Sigmoid colon (tissue), 7 donors: ENCODE data around the gene DENND5B. TPM values are rescaled to one million over a fixed set of nuclear protein-coding genes. Genes with fewer than 3 reads are reported as not detected.

ENCODE experiments used
- DNase-seq: peaks from one replicate; pipeline ENCODE4 v3.0.0-alpha.2; 2019
- H3K27ac ChIP-seq, 4 donors: fragments of 200-600 bp; sonication (generic); one replicate each; pipeline ENCODE4 v1.5.1; 2016 to 2019; ENCODE audit warnings: mild to moderate bottlenecking in 1 of 4
- H3K27me3 ChIP-seq, 3 donors: fragments of 200-600 bp; sonication (generic); one replicate each; pipeline ENCODE4 v1.5.1; 2019; ENCODE audit warnings: mild to moderate bottlenecking in 1 of 3
- H3K36me3 ChIP-seq, 4 donors: fragments of 200-600 bp; sonication (generic); one replicate each; pipeline ENCODE4 v1.5.1; 2016 to 2019
- H3K4me1 ChIP-seq, 4 donors: fragments of 200-600 bp; sonication (generic); one replicate each; pipeline ENCODE4 v1.5.1; 2017 to 2019
- H3K4me3 ChIP-seq, 4 donors: fragments of 200-600 bp; sonication (generic); one replicate each; pipeline ENCODE4 v1.5.1; 2017 to 2019; ENCODE audit warnings: mild to moderate bottlenecking in 2 of 4, moderate library complexity in 1 of 4
- H3K9me3 ChIP-seq, 4 donors: fragments of 200-600 bp in 3 of 4; sonication (generic) in 3 of 4; one replicate each; pipeline versions ENCODE4 v1.5.1 to v1.6.1; 2013 to 2019
- CTCF ChIP-seq, 4 experiments: fragments of 450-650 bp in 3 of 4; fragments of 200-600 bp in 1 of 4; IDR thresholded peaks; one replicate each; pipeline ENCODE4 v1.5.1; 2016 to 2019; ENCODE audit warnings: antibody characterized with exemption in 4 of 4, mild to moderate bottlenecking in 3 of 4, moderate library complexity in 2 of 4
- EP300 ChIP-seq, 4 donors: sonication (generic); formaldehyde crosslinking; IDR thresholded peaks; one replicate each; pipeline ENCODE4 v1.6.1; 2017; ENCODE audit warnings: antibody characterized with exemption in 4 of 4
- POLR2A ChIP-seq, 2 donors: fragments of 450-650 bp; IDR thresholded peaks; one replicate each; pipeline ENCODE4 v1.6.1; 2016; ENCODE audit warnings: antibody characterized with exemption in 2 of 2, mild to moderate bottlenecking in 2 of 2, moderate library complexity in 2 of 2
- POLR2AphosphoS5 ChIP-seq, 4 donors: sonication (generic); formaldehyde crosslinking; IDR thresholded peaks; one replicate each; pipeline ENCODE4 v1.6.1; 2017; ENCODE audit warnings: antibody characterized with exemption in 4 of 4
- WGBS, 2 donors: extraction: QIAGEN DNeasy Blood & Tissue Kit; methylation state at CpG; one replicate each; pipeline ENCODE4 v1.1.7; 2013; 5-methylcytosine and 5-hydroxymethylcytosine counted together
- intact Hi-C: fragments of 100-400 bp; cut with DNase I; formaldehyde crosslinking; loops from one replicate; pipeline ENCODE4 v1.15.1; 2023
- polyA plus RNA-seq, 3 donors: library from polyadenylated mRNA; stranded (reverse); fragments of 200-250 nt; gene quantifications; one replicate each; pipeline ENCODE4 v1.2.3, GENCODE V29; 2013
- total RNA-seq, 4 donors: library from RNA; depleted of rRNA; stranded (reverse); fragments of >200 nt; gene quantifications; one replicate each; pipeline ENCODE4 v1.1.0, GENCODE V29; 2016
- donor health status: healthy with polysubstance abuse.
- donor health status: Bipolar disorder and iron deficiency.
- donor health status: healthy.

The DENND5B gene
- total and polyA plus RNA-seq, 7 donors = 2.4 to 34.3 (median 19.5) TPM

- H3K4me3 ChIP-seq = no peak overlapping the region
- 87 to 95% methylated on average over 4 of the region's 4 CpGs for WGBS, 2 donors
- H3K36me3 ChIP-seq = no peaks in the 10 kb centered on the region
- H3K4me1 ChIP-seq = peaks cover 0 to 43% (median 17%) of the 10 kb centered on the region in 4 donors
- intact Hi-C loops = loop anchor here (5.0 kb wide), 2 partner anchors 141 to 521 kb away; partner anchors contain the start of genes AMN1 and BICD1
- DNase-seq = no peak
- TF ChIP-seq EP300 (IDR thresholded peaks at IDR 0.05) = no peak
- TF ChIP-seq CTCF (IDR thresholded peaks at IDR 0.05) = no peak
- TF ChIP-seq POLR2A (IDR thresholded peaks at IDR 0.05) = no peak
- TF ChIP-seq POLR2AphosphoS5 (IDR thresholded peaks at IDR 0.05) = no peak
- H3K27ac ChIP-seq = no peak overlapping the region
- no peaks in the 10 kb centered on the region for H3K9me3 ChIP-seq
- no peaks in the 10 kb centered on the region for H3K27me3 ChIP-seq
Measured at GRCh38 chr12:31586728-31587127, 4.2 kb downstream of the DENND5B start.

GRCh38 chr12:31585895-31586294, 5.0 kb downstream of the DENND5B start:
- H3K36me3 ChIP-seq = no peaks in the 10 kb centered on the region
- 70 to 78% methylated on average over 2 of the region's 2 CpGs for WGBS, 2 donors
- intact Hi-C loops = loop anchor here (5.0 kb wide), 2 partner anchors 141 to 521 kb away; partner anchors contain the start of genes AMN1 and BICD1
- no peak overlapping the region for H3K4me3 ChIP-seq
- no peak overlapping the region for H3K27ac ChIP-seq
- no peaks in the 10 kb centered on the region for H3K27me3 ChIP-seq
- no peaks in the 10 kb centered on the region for H3K9me3 ChIP-seq
- peaks cover 0 to 40% (median 17%) of the 10 kb centered on the region in 4 donors for H3K4me1 ChIP-seq
- DNase-seq = no peak
- TF ChIP-seq POLR2AphosphoS5 (IDR thresholded peaks at IDR 0.05) (no peak), POLR2A (IDR thresholded peaks at IDR 0.05) (no peak), CTCF (IDR thresholded peaks at IDR 0.05) (no peak)

GRCh38 chr12:31585271-31585670, 5.7 kb downstream of the DENND5B start:
- Histone ChIP-seq H3K4me1 (peaks cover 0 to 40% (median 17%) of the 10 kb centered on the region in 4 donors), H3K27ac (no peak overlapping the region), H3K27me3 (no peaks in the 10 kb centered on the region), H3K9me3 (no peaks in the 10 kb centered on the region), H3K36me3 (no peaks in the 10 kb centered on the region), H3K4me3 (no peak overlapping the region)
- 71 to 87% methylated on average over 3 of the region's 3 CpGs for WGBS, 2 donors
- TF ChIP-seq POLR2A (IDR thresholded peaks at IDR 0.05) (no peak), EP300 (IDR thresholded peaks at IDR 0.05) (no peak), POLR2AphosphoS5 (IDR thresholded peaks at IDR 0.05) (no peak), CTCF (IDR thresholded peaks at IDR 0.05) (no peak)
- DNase-seq = no peak
- intact Hi-C loops = loop anchor here (5.0 kb wide), 2 partner anchors 142 to 522 kb away; partner anchors contain the start of genes AMN1 and BICD1

- H3K9me3 ChIP-seq = no peaks in the 10 kb centered on the region
- WGBS, 2 donors = 86 to 91% methylated on average over 6 of the region's 6 CpGs
- H3K36me3 ChIP-seq = no peaks in the 10 kb centered on the region
- TF ChIP-seq POLR2AphosphoS5 (IDR thresholded peaks at IDR 0.05) (no peak), EP300 (IDR thresholded peaks at IDR 0.05) (no peak), POLR2A (IDR thresholded peaks at IDR 0.05) (no peak), CTCF (IDR thresholded peaks at IDR 0.05) (no peak)
- H3K27me3 ChIP-seq = no peaks in the 10 kb centered on the region
- intact Hi-C loops = loop anchor here (5.0 kb wide), 2 partner anchors 143 to 523 kb away; partner anchors contain the start of genes AMN1 and BICD1
- no peak for DNase-seq
- H3K4me3 ChIP-seq = no peak overlapping the region
- H3K27ac ChIP-seq = no peak overlapping the region
- peaks cover 0 to 40% (median 17%) of the 10 kb centered on the region in 4 donors for H3K4me1 ChIP-seq
Measured at GRCh38 chr12:31584782-31585181, 6.2 kb downstream of the DENND5B start.

- no peak overlapping the region for H3K27ac ChIP-seq
- no peaks in the 10 kb centered on the region for H3K27me3 ChIP-seq
- DNase-seq = no peak
- no peaks in the 10 kb centered on the region for H3K36me3 ChIP-seq
- no peak overlapping the region for H3K4me3 ChIP-seq
- TF ChIP-seq CTCF (IDR thresholded peaks at IDR 0.05) (no peak), POLR2A (IDR thresholded peaks at IDR 0.05) (no peak), POLR2AphosphoS5 (IDR thresholded peaks at IDR 0.05) (no peak), EP300 (IDR thresholded peaks at IDR 0.05) (no peak)
- H3K4me1 ChIP-seq = peaks cover 0 to 40% (median 16%) of the 10 kb centered on the region in 4 donors
- intact Hi-C loops = no loop called here
- no peaks in the 10 kb centered on the region for H3K9me3 ChIP-seq
- 64 to 86% methylated on average over 2 of the region's 2 CpGs for WGBS, 2 donors
Measured at GRCh38 chr12:31583878-31584277, 7.1 kb downstream of the DENND5B start.
